Osteoblast (primary cell): Measurements from ENCODE around the gene CARMIL1. TPM values are rescaled to one million over a fixed set of nuclear protein-coding genes. Genes with fewer than 3 reads are reported as not detected.

Experiments
- DNase-seq: peaks from one replicate; pipeline ENCODE4 v3.0.0; 2011; ENCODE audit warnings: low spot score, mixed read lengths; ENCODE audit not compliant: insufficient read length; ENCODE audit errors: missing footprints
- H2AFZ ChIP-seq: 2 replicates; pipeline ENCODE4 v1.6.0; 2011; ENCODE audit warnings: mild to moderate bottlenecking, low read length
- H3K27ac ChIP-seq: 2 replicates; pipeline ENCODE4 v1.5.1; 2011; ENCODE audit warnings: mild to moderate bottlenecking, low read depth, low read length, moderate library complexity
- H3K27me3 ChIP-seq: 2 replicates; pipeline ENCODE4 v1.6.0; 2012; ENCODE audit warnings: mild to moderate bottlenecking, control low read depth, inconsistent platforms, low read length, moderate library complexity; ENCODE audit not compliant: insufficient read depth
- H3K36me3 ChIP-seq: 2 replicates; pipeline ENCODE4 v1.5.1; 2011; ENCODE audit warnings: mild to moderate bottlenecking, low read length, control low read depth, moderate library complexity; ENCODE audit not compliant: insufficient read depth
- H3K4me1 ChIP-seq: 2 replicates; pipeline ENCODE4 v1.5.1; 2011; ENCODE audit warnings: mild to moderate bottlenecking, low read length, control low read depth, moderate library complexity; ENCODE audit not compliant: insufficient read depth
- H3K4me2 ChIP-seq: 2 replicates; pipeline ENCODE4 v1.6.0; 2011; ENCODE audit warnings: mild to moderate bottlenecking, low read length; ENCODE audit not compliant: insufficient read depth
- H3K4me3 ChIP-seq: fragments of 200-600 bp; sonication (generic); 3 replicates; pipeline ENCODE4 v1.5.1; 2012; ENCODE audit warnings: mild to moderate bottlenecking, low read length, inconsistent platforms; ENCODE audit not compliant: insufficient read depth
- H3K79me2 ChIP-seq: 2 replicates; pipeline ENCODE4 v1.6.0; 2012; ENCODE audit warnings: mild to moderate bottlenecking, low read length, control low read depth, inconsistent platforms; ENCODE audit not compliant: insufficient read depth
- H3K9me3 ChIP-seq: 2 replicates; pipeline ENCODE4 v1.5.1; 2011; ENCODE audit warnings: low read depth, low read length, control low read depth
- H4K20me1 ChIP-seq: 2 replicates; pipeline ENCODE4 v1.6.0; 2012; ENCODE audit warnings: mild to moderate bottlenecking, low read length, control low read depth; ENCODE audit not compliant: insufficient read depth
- CTCF ChIP-seq: IDR thresholded peaks from 2 replicates; pipeline ENCODE4 v1.5.1; 2011; ENCODE audit warnings: mild to moderate bottlenecking, low read depth, low read length, moderate library complexity; ENCODE audit errors: extremely low read depth
- total RNA-seq: library from RNA; depleted of rRNA; stranded (reverse); fragments of >200 nt; gene quantifications from 2 replicates; pipeline ENCODE4 v1.2.3, GENCODE V29; 2012

Gene CARMIL1
- total RNA-seq, 1 donor, result 25.7 TPM

GRCh38 chr6:25553502-25553901, 274.3 kb downstream of the CARMIL1 start:
- H3K9me3 ChIP-seq, result no peaks in the 10 kb centered on the region
- no peak for TF ChIP-seq CTCF
- no peak for DNase-seq
- H3K79me2 ChIP-seq, result no peaks in the 10 kb centered on the region
- H3K27ac ChIP-seq, result no peak overlapping the region
- H4K20me1 ChIP-seq, result no peaks in the 10 kb centered on the region
- no peak overlapping the region for H2AFZ ChIP-seq
- H3K36me3 ChIP-seq, result no peaks in the 10 kb centered on the region
- H3K4me1 ChIP-seq, result no peaks in the 10 kb centered on the region
- H3K27me3 ChIP-seq, result no peaks in the 10 kb centered on the region
- H3K4me2 ChIP-seq, result no peak overlapping the region
- H3K4me3 ChIP-seq, result no peak overlapping the region

GRCh38 chr6:25555188-25555587, 276.0 kb downstream of the CARMIL1 start:
- Histone ChIP-seq H3K4me2 (no peak overlapping the region), H3K36me3 (no peaks in the 10 kb centered on the region), H3K27me3 (no peaks in the 10 kb centered on the region), H3K9me3 (no peaks in the 10 kb centered on the region), H2AFZ (no peak overlapping the region), H4K20me1 (no peaks in the 10 kb centered on the region), H3K27ac (no peak overlapping the region), H3K4me1 (no peaks in the 10 kb centered on the region), H3K79me2 (no peaks in the 10 kb centered on the region), H3K4me3 (no peak overlapping the region)
- no peak for TF ChIP-seq CTCF
- no peak for DNase-seq

- no peaks in the 10 kb centered on the region for H3K79me2 ChIP-seq
- H3K27me3 ChIP-seq, result no peaks in the 10 kb centered on the region
- H3K27ac ChIP-seq, result no peak overlapping the region
- H3K4me2 ChIP-seq, result no peak overlapping the region
- no peaks in the 10 kb centered on the region for H3K36me3 ChIP-seq
- no peaks in the 10 kb centered on the region for H4K20me1 ChIP-seq
- no peaks in the 10 kb centered on the region for H3K4me1 ChIP-seq
- H2AFZ ChIP-seq, result peak overlapping the region; percentile 72
- no peaks in the 10 kb centered on the region for H3K9me3 ChIP-seq
- TF ChIP-seq CTCF, result peak; percentile 87
- H3K4me3 ChIP-seq, result no peak overlapping the region
- DNase-seq, result peak; percentile 25
Observed at GRCh38 chr6:25556516-25556915, 277.3 kb downstream of the CARMIL1 start.

GRCh38 chr6:25558155-25558817, 279.1 kb downstream of the CARMIL1 start:
- Histone ChIP-seq H2AFZ (no peak overlapping the region), H3K4me1 (no peaks in the 10 kb centered on the region), H3K9me3 (no peaks in the 10 kb centered on the region), H3K4me3 (no peak overlapping the region), H3K27ac (no peak overlapping the region), H3K36me3 (no peaks in the 10 kb centered on the region), H3K79me2 (no peaks in the 10 kb centered on the region), H3K27me3 (no peaks in the 10 kb centered on the region), H3K4me2 (no peak overlapping the region), H4K20me1 (no peaks in the 10 kb centered on the region)
- no peak for DNase-seq
- no peak for TF ChIP-seq CTCF
